Effector memory CD4-positive, alpha-beta T cell (primary cell): ENCODE results near the gene LAIR1.

Source experiments
- DNase-seq, 3 donors: peaks; one replicate each; pipeline ENCODE4 v3.0.0-alpha.2; 2020
- H3K27ac ChIP-seq: 2 replicates; pipeline ENCODE4 v1.7.0; 2013; ENCODE audit warnings: mild to moderate bottlenecking, low read length, moderate library complexity; ENCODE audit not compliant: insufficient read depth, poor library complexity, severe bottlenecking
- H3K27me3 ChIP-seq: replicated peaks from 2 replicates; pipeline ENCODE4 v1.7.0; 2013; ENCODE audit warnings: mild to moderate bottlenecking, low read length; ENCODE audit not compliant: insufficient read depth, control insufficient read depth, poor library complexity, severe bottlenecking
- H3K36me3 ChIP-seq: 2 replicates; pipeline ENCODE4 v1.7.0; 2013; ENCODE audit warnings: mild to moderate bottlenecking, low read length, moderate library complexity; ENCODE audit not compliant: control insufficient read depth, insufficient read depth
- H3K4me1 ChIP-seq: 2 replicates; pipeline ENCODE4 v1.7.0; 2013; ENCODE audit warnings: low read length, mild to moderate bottlenecking; ENCODE audit not compliant: control insufficient read depth, insufficient read depth, poor library complexity, severe bottlenecking
- H3K4me3 ChIP-seq: 2 replicates; pipeline ENCODE4 v1.7.0; 2013; ENCODE audit warnings: low read length, low read depth, mild to moderate bottlenecking; ENCODE audit not compliant: insufficient read depth, poor library complexity, severe bottlenecking
- H3K9me3 ChIP-seq: 2 replicates; pipeline ENCODE4 v1.7.0; 2013; ENCODE audit warnings: mild to moderate bottlenecking, low read length, moderate library complexity; ENCODE audit not compliant: control insufficient read depth

The LAIR1 gene

DNA sequence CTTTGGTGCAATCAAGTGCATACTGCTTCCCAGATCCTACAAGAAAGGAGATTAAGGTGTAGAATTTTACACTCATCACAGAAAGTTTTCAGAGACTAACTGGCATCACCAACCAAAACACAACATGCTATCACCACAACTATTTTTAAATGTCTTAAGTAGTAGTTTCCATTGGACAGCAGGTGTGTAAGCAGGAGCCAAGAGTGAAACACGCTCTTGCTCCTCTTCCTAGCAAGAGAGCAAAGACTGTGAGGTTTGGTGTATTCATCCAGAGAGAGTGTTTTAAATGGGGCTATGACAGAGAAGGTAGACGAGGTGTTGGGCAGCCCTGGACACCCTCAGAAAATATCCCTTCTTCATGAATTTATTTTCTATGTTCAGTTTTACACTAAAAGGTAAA lies 13.3 kb downstream of the LAIR1 start:
- H3K4me3 ChIP-seq, result no peak overlapping the region
- DNase-seq, result no peak
- no peak overlapping the region for H3K27ac ChIP-seq

DNA sequence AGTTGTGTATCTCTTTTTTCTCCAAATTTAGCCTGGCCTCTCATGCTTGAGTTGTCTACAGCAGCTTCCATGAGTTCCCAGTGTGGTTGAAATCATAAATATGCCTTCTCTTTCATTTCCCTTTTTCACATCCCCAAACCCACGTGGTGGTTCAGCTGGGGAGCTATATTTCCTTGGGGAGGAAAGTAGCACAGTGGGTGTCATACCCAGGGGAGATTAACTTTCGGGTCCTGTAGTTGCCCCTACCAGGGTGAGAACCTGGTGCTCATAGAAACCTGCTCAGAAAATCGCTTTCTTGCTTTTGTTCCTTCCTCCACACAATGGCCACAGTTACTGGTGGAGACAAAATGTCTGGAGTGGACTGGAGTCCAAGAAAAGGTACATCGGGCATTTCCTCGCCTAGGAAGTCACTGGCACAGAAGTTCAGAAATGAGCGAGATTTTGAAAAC lies 18.8 kb downstream of the LAIR1 start:
- no peaks in the 10 kb centered on the region for H3K27me3 ChIP-seq
- no peaks in the 10 kb centered on the region for H3K36me3 ChIP-seq
- no peak overlapping the region for H3K4me3 ChIP-seq
- DNase-seq, result no peak
- H3K9me3 ChIP-seq, result no peaks in the 10 kb centered on the region
- H3K4me1 ChIP-seq, result no peaks in the 10 kb centered on the region
- no peak overlapping the region for H3K27ac ChIP-seq

More for the DNA sequence above, 13.3 kb downstream of the LAIR1 start:
- no peaks in the 10 kb centered on the region for H3K27me3 ChIP-seq
- H3K4me1 ChIP-seq, result no peaks in the 10 kb centered on the region
- peaks cover 24% of the 10 kb centered on the region for H3K36me3 ChIP-seq
- H3K9me3 ChIP-seq, result no peaks in the 10 kb centered on the region

DNA sequence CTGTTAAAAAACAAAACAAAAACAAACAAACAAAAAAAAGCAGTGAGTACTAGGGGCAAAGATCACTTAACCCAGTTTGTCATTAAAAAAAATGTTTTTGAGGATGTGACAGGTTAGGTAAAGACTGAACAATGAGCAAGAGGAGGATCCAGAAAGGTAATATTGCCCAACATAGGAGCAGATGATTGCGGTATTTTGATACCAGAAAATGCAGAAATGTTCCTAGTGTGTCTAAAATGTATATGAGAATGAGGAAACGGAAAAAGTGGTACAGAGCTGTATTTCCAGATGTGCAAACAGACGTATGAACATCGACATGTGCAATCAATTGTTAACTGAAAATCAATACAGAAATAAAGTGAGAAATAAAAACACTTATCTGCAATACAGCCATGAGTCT lies 20.9 kb downstream of the LAIR1 start:
- H3K9me3 ChIP-seq, result no peaks in the 10 kb centered on the region
- H3K27ac ChIP-seq, result no peak overlapping the region
- H3K4me1 ChIP-seq, result no peaks in the 10 kb centered on the region
- DNase-seq, result no peak
- H3K27me3 ChIP-seq, result no peaks in the 10 kb centered on the region
- H3K4me3 ChIP-seq, result no peak overlapping the region
- H3K36me3 ChIP-seq, result no peaks in the 10 kb centered on the region

DNA sequence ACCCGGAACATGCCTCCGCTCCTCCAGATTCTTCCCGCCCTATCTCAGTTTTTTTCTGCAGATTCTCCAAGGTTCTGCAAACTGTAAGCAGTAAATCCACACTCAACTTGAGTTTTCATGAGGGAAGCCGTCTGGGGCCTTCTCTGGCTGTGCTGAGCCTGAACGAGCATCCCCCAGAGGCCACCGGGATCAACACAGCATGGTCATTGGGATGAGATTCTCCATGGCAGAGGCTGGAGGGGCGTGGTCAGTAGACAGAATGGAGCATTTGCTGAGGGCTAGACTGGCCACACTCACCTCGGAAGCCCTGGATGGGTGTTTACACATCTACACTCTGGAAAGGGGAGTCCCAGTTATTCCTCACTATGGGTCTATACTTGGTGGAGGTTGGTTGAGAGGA lies 23.4 kb downstream of the LAIR1 start:
- Histone ChIP-seq H3K36me3 (no peaks in the 10 kb centered on the region), H3K4me1 (no peaks in the 10 kb centered on the region), H3K27me3 (no peaks in the 10 kb centered on the region), H3K4me3 (no peak overlapping the region), H3K27ac (no peak overlapping the region), H3K9me3 (no peaks in the 10 kb centered on the region)
- no peak for DNase-seq

DNA sequence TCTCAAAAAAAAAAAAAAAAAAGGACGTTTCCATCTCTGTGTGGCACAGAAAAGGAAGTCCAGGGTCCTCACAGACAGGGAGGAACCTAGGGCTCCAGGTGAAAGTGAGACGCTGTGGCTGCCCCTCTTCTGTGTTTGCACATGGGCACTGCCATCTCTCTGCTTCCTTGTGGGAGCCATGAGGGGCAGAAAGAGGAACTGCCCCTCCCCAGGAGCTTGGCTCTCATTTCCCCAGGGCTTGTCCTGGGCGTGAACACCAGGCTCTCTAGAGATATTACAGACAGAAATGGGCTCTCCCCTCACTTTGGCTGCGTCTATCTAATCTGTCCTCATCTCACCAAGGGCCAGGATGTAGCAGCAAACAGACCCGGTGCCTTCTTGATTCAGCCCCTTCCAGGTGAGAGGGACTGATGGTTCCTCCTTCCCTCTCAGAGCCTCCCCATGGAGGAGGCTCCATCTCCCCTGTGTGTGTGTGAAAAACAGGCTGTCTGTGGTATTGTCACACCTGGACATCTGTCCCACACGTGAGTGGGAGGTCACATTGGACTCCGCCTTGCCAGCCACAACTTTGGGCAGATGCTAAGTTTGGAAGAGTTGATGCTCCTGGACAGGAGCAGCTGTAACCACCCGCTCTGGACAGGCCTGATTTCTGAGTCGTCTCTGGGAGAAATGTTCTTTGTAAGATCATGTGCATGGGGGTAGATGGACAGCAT lies 24.9 kb downstream of the LAIR1 start:
- no peak overlapping the region for H3K27ac ChIP-seq
- no peaks in the 10 kb centered on the region for H3K27me3 ChIP-seq
- no peaks in the 10 kb centered on the region for H3K36me3 ChIP-seq
- no peak for DNase-seq
- H3K4me1 ChIP-seq, result no peaks in the 10 kb centered on the region
- H3K4me3 ChIP-seq, result no peak overlapping the region
- no peaks in the 10 kb centered on the region for H3K9me3 ChIP-seq

DNA sequence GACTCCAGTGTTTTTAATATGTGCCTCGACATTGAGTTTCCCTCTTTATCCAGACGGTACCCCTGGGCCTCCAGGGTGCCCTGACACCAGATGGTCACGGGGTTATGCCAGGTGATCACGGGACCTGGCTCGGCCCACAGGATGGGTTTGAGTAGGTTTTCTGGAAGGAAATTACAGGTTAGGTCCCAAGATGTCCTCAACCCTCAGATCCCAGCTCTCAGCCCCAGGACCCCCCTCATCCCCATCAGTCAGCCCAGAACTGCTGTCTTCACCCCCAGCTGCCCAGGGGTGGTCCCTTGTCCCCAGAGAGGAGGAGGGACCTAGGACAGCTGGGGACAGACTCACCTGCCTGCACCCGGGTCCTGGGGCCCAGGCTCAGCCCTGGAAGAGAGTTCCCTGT lies 26.2 kb downstream of the LAIR1 start:
- no peak for DNase-seq
- H3K27me3 ChIP-seq, result no peaks in the 10 kb centered on the region
- H3K4me1 ChIP-seq, result no peaks in the 10 kb centered on the region

DNA sequence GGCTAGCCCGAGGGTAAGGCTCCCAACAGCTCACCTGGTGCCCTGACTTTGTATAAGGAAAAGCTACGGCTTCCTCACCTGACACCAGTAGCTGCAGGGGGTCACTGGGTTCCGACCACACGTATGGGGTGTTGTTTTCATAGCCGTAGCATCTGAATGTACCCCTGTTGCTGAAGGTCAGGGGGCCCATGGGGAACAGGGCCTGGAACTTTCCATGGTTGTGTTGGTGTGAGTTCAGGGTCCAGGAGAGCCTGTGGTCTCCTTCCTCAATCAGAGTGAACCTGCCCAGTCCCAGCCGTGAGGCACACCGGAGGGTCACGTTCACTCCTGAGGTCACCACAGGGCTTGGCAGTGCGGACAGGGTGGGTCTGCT lies 26.9 kb downstream of the LAIR1 start:
- Histone ChIP-seq H3K27me3 (no peaks in the 10 kb centered on the region), H3K27ac (no peak overlapping the region), H3K4me1 (no peaks in the 10 kb centered on the region), H3K36me3 (no peaks in the 10 kb centered on the region), H3K9me3 (no peaks in the 10 kb centered on the region), H3K4me3 (no peak overlapping the region)
- no peak for DNase-seq

More for the DNA sequence above, 26.2 kb downstream of the LAIR1 start:
- Histone ChIP-seq H3K27ac (no peak overlapping the region), H3K36me3 (no peaks in the 10 kb centered on the region), H3K4me3 (no peak overlapping the region), H3K9me3 (no peaks in the 10 kb centered on the region)

DNA sequence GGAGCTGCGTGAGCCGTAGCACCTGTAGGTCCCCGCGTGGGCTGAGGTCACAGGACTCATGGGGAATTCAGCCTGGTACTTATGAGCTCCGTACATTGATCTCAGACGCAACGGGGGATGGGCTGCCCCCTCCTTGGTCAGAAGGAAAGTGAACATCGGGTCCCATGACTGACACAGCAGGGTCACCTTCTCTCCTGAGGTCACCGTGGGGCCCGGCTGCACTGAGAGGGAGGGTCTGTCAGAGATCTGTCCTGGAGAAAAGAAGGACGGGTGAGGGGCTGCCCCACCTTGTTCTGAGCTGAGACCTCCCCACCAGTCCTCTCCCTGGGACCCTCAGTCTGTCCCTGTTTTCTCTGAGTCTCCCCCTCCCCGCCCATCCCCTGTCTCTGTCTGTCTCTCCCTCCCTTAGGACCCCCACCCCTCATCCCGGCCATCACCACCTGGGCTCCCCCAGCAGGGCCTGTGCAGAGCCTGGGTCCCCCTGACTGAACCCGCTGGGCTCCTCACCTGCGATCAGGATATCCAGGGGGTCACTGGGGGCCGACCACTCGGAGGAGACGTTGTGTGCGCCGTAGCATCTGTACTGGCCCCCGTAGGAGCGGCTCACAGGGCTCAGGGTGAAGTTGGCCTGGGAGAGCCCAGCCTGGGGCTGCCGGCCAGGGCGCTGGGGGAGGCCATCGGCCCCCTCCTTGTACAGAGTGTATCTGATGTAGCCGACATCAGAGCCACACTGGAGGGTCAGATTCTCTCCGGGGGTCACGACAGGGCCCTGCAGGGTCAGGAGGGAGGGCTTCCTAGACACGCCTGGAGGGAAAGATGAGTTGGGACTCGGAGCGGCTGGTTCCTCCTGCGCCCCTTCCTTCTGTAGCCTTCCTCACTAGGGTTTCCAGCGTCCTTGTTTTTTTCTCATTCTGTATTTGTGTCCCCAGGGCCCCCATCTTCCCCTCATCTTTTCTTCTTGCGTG lies 27.6 kb downstream of the LAIR1 start:
- Histone ChIP-seq H3K9me3 (no peaks in the 10 kb centered on the region), H3K4me1 (no peaks in the 10 kb centered on the region), H3K36me3 (no peaks in the 10 kb centered on the region), H3K27me3 (no peaks in the 10 kb centered on the region), H3K27ac (no peak overlapping the region), H3K4me3 (no peak overlapping the region)
- no peak for DNase-seq

DNA sequence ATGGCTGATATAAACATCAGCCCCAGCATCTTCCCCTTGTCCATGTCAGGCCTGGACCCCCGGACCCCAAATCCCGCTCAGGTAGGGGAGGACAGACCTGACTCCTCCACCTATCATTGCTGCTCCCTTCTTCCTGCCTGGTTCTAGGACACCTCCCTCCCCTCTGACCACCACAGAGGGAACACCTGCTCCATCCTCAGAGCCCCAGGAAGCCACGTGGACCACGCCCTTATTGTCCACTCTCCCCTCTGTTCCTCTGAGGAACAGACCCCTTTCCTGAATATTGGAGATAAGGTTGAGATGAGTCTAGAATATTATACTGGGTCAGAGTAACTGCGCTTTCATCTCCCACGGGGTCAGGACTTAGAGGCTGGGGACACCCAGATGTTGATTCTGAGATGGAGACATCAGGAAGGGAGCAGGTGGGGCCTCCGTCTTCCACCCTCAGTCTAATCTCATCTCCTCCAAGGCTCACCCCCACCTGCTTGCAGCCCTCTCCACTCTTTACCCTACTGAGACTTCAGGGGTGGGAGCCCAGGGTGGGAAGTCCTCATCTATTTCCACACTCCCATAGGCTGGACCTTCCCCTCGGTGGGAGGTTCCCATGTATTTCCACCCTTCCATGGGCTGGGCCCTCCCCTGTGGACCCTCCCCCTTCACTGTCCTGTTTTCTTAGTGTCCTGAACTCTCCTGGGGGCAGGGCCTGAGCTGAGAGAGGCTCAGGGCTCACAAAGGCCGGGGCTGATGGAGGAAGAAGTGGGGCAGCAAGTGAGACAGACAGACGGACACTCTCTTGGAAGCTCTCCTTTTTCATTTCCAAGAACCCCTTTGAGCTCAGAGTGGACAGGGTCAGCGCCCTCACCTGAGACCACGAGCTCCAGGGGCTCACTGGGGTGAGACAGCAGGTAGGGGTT lies 28.5 kb downstream of the LAIR1 start:
- Histone ChIP-seq H3K27me3 (no peaks in the 10 kb centered on the region), H3K9me3 (no peaks in the 10 kb centered on the region), H3K4me1 (no peaks in the 10 kb centered on the region), H3K36me3 (no peaks in the 10 kb centered on the region), H3K27ac (no peak overlapping the region), H3K4me3 (no peak overlapping the region)
- DNase-seq, result no peak
